CD4-positive, alpha-beta T cell treated with Interleukin-21 for 1 hour (primary cell): ENCODE measurements around the gene IL17A.

Source experiments
- DNase-seq: peaks from one replicate; pipeline ENCODE4 v3.0.0-alpha.2; 2020

The IL17A gene

DNA sequence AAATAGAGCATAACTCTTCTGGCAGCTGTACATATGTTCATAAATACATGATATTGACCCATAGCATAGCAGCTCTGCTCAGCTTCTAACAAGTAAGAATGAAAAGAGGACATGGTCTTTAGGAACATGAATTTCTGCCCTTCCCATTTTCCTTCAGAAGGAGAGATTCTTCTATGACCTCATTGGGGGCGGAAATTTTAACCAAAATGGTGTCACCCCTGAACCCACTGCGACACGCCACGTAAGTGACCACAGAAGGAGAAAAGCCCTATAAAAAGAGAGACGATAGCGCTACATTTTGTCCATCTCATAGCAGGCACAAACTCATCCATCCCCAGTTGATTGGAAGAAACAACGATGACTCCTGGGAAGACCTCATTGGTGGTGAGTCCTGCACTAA lies at the start of gene IL17A:
TSS of gene IL17A (plus strand) at position 301 of the 400 bp plus-strand sequence. CDS start at position 358, 57 bp downstream.
- DNase-seq: no peak

DNA sequence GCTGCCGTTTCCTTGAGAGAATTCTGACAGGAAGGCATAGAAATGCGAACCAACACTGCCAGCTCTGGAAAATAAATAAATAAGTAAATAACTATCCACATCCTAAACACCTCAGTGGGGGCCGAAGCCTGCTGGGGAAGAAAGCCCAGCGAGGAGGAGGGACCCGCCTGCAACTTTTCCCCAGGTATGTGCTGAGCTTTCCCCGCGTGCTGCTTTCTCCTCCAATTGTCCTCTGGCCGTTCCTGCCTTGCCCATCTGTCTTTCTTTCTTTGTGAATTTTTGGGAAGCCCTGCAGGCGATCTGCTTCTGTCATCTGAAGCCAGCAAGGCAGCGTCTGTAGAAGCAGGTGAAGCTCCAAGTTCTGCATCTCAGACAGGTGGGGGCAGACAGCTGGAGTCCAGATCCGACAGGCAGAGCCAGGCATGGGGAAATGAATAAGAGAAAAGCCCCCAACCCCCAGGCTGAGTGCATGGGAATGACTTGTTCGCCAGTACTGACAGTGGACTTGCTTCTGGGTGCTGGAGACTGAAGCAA lies 49.2 kb upstream of the IL17A start:
- no peak for DNase-seq

DNA sequence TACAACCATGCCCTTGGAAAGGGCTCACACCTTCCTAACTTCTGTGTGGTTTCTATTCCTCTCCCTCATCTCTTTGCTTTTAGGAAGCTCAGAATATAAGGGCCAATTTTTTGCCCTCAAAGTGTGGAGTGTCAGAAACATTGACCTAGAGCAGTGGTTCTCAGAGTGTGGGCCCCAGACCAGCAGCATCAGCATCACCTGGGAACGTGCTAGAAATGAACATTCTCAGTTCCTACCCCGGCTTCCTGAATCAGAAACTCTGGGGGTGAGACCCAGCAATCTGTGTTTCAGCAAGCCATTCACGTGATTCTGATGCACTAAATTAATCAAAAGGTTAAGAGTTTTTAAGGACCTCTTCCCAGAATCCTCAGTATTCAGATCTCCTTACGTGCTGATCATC lies 47.9 kb upstream of the IL17A start:
- no peak for DNase-seq

DNA sequence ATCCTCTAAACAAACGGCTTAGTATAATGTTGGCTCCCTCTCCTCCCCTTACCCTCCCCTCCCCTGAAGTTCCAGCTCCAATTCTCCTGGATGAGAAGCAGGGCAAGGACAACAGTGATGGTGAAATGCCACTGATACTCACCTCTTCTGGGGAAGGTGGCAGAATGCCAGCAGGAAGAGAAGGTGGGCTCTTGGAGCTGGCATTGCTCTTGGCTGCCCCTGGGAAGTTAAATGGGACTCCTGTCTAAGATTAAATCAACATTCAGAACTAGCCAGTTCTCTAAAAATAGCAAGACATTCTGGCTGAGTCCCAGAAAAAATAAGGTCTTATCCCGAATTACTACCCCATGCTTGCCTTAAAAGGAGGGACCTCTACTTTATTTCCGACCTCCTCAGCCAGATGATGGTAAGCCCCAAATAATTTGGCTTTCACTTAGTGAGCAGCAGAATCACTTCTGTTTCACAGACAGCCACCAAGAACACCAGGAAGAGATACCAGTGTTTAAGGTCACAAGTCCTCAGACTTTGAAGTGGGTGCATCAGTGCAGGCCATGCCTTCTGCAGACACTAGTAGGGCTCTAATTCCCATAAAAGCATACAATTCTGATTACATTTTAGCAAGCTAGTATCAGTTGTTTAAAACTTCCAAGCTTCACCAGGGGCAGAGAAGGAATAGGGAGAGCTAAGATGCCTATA lies 46.0 kb upstream of the IL17A start:
- DNase-seq: no peak

DNA sequence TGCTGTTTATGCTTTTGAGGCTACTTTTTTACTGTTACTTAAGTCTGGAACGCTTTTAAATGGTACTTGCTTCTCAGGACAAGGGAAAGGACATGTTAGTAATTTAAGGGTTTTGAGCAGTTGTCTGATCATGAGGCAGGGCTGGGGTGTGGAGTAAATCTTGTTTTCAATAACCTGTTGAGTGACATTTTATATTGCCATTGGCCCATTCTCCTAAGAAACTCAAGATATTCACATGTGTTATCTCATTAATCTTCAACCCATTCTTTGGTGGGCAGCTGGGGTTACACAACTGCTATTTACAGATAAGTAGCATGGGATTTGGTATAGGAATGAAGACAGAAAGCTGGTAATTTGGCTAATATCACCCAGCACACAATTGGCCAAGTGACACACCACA lies 44.6 kb upstream of the IL17A start:
- DNase-seq: no peak

DNA sequence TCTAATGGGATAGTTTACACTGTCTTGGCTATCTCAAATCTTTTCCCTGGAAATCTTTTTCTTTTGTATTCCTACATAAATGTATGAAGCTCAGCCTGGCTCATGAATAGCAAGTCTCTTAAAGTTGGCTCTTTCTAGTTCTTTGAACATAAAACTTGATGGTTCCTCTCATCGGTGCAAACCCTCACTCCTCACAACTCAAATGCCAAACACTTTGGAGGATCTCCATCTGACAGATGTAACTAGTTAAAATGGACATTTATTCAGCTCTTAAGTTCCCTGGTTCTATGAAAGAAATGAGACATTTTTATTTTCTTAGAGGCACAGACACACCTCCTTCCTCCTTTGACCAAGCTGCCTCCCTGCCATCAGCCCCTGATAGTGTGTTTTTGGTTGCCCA lies 43.6 kb upstream of the IL17A start:
- DNase-seq: no peak

DNA sequence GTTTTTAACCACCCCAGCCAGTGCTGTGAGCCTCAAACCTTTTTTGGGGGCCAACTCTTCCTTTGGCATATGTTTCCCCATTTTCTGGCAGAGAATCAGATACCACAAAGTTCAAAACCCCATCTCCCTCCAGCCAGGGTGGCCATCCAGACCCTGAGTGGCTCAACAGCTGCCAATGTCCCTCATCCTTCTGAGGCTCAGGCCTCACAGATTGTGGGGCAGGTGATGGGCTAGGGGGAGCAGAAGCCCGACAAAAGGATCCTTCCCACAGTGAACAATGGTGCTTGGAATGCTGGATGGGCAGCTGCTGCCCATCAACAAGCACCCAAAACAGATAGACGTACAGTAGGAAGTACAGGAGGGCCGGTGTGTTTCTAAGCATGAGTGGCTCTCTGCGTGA lies 42.6 kb upstream of the IL17A start:
- DNase-seq: no peak

DNA sequence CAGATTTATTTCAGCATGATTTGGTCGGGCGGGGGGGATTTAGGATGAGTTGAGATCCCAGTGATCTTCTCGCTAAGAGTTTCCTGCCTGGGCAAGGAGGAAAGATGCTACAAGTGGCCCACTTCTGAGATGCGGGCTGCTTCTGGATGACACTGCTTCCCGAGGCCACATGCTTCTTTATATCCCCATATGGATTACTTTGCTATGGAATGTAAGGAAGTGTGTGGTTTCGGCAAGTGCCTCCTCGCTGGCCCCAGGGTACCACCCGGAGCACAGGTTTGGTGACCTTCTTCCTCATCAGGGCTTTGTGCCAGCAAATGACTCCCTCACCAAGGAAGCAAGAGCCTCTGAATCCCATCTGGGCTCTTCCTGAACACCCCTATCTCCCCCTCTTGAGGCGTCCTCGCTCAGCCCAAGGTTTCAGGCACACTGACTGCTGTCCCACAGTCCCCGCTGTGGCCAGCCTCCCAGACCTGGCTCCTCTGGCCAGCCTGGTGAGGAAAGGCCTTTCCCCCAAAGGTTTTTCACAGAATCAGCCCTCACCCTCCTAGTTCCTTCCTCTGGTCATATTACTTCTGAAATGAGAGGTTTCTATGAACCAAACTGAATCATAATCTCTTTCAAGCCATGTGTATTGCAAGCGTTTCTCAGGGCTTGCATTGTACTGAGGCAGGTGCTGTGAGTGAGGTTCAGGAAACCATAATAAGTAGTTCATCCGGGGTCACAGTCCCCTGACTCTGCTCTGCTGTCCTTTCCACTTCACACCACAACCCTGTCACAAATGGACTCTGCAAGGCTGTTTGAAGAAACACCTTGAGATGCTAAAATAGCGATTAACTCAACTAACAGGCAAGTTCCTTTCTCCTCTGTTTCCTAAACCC lies 41.7 kb upstream of the IL17A start:
- DNase-seq: no peak

DNA sequence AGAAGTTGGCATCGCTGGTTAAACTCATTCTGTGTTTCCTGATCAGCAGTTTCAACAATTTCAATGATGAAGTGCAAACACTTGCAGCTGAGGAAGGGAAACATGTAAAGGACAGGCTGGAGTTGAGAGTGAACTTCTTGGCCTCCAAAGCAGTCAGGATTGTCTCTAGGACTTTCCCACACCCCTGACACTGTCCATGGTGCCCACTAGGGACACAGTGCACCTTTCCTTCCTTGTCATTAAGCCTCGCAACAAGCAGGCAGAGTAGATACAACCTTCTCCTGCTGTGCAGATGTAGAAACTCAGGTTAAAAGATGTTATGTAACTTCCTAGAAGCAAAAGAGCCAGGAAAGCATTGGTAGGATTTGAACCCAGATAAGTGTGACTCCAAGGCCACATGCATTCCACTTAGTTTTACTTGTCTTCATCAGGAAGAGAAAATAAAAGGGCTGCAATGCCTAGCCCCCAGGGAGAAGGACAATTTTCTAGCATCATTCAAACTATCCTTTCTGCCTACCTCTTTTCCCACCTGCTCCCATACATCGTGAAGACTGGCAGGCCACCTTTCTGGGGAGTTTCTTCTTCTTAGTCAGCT lies 39.2 kb upstream of the IL17A start:
- DNase-seq: no peak

DNA sequence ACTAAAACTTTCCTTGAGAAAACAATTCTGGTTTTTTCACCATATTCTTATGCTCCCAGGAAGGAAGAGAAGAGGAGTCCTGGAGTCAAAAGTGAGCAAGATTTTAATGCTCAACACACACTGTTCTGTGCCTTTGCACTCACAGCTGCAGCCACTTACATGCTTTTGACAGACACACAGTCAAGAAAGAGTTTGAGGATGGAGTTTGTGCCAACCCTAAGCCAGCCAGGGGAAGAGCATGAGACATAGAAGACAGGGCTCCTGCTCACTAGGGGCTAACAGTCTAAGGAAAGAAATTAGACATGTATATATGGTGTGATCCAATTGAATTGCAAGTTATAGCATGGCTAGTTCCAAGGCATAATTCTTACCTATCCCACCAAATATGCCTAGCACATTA lies 37.1 kb upstream of the IL17A start:
- DNase-seq: no peak

DNA sequence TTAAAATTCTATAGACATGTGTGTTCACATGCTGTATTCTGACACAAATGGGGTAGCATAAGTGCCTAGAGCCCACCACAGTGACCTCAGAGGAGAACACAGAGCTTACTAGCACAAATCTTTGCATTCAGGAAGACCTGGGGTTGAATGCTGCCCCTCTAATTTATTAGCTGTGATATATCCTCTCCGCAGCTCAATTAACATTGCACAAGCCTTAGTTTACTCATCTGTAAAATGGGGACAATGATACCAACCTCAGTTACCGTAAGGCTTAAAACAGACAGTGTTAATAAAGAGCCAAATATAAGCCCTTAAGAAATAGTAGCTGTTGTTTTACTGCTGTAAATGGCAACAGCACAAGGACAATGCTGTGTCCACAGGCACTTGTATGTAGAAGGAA lies 36.2 kb upstream of the IL17A start:
- no peak for DNase-seq

DNA sequence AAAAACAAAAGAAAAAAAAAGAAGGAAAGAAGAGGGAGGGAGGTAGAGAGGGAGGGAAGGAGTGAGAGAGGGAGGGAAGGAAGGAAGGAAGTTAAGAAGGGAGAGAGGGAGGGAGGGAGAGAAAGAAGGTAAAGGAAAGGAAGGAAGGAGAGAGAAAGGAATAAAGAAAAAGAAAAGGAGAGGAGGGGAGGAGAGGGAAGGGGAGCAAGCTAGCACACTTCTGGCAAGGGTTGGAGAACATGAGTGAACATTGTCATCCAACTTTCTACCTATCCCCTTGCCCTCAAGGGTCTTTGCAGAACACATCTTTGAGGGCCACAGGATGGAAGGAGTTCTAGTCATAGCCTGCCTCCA lies 34.1 kb upstream of the IL17A start:
- no peak for DNase-seq

DNA sequence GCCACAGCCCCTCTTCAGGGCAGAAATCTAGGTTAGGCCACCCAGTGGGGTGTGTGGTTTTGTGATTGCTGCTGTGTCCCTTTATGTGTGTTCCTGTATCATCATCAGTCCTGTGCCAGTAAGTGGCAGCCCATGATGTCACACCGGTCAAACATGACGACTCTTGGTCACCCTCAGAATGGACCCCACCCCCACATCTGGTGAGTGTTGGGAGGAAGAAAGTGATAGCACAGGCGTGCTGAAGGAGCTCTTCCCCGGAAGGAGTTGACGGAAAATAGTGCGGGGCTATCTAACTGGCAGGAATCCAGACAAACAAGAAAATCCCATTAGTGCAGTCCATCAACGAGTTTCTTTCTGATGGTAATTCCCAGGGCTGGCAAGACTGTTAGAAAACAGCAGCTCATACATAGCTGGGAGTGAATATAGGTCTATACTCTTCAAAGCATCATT lies 33.4 kb upstream of the IL17A start:
- no peak for DNase-seq

DNA sequence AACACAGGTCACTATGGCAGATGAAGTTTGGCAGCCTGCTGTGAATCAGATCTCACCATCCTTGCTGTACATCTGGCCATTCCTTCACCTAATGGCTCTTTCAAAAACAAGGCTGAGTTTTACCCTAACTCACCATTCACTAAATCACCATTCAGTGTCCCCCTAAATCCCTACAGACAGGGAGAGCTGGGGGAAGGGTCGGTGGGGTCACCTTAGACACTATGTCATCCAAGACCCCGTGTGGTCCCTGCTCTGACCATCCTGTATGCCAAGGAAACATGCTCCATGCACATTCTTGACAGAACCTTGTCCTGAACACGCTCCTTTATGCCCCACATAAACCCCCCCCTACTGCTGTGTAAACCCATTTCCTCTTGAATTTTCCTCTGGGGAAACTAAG lies 31.8 kb upstream of the IL17A start:
- DNase-seq: no peak

DNA sequence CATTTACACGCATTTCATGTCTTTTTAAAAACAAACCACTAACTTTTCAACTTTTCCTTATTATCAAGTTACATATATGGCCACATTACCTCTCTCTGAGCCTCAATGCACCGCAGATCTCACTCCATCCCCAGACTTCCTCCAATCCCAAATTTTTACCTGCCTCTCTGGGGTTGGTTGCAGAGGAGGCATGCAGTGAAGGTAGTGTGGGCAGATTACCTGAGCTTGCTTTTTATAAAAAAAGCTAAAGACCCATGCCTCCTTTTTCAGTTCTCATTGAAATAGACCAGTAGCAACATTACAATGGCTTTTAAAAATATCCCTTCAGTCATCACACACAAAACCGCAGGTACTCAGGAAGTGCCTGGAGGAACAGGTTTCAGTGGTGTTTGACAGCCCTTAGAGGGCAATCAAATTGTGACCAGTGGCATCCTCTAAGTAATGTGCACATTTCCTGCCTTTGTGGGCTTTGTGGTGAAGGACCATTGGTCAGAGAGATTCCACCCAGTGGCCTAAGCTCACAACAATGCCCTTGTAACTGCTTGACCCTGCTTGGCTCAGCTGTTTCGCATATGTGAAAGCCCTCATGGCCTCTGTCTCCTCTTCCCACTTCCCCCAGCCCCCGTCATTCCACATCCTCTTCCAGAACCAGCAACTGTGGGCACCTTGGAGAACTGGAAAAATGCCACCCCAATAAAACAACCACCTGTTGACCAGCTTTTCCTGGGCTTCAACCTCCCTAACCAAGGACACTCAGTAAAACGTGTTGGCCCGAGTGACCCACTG lies 30.2 kb upstream of the IL17A start:
- no peak for DNase-seq

DNA sequence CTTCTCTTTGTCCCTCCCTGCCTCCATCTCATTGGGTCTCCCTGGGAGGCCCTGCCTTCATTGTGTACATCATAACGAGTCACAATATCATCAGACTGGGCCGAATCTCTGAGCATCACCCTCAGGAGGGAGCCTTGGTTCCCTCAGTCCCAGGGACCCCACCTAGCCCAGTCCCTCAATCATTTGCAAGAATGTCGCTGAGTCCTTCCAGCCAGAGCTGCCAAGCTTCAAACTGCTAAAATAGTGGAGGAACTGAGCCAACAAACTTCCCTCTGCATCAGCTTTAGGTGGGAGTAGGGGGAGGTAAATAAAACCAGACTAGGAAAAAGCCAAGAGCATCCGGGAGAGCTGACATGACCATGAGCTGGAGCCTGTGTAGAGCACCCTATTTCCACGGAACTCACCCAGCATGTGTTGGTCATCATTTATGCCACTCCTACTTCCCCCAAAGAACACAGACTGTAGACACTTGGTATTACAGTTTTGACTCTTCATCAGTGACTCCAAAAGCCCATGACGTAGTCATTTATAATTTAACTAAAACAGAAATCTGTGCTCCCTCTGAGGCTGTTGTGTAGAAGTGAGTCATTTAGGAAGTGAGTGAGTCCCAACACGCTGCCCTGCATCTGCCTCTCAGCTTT lies 28.8 kb upstream of the IL17A start:
- DNase-seq: no peak

DNA sequence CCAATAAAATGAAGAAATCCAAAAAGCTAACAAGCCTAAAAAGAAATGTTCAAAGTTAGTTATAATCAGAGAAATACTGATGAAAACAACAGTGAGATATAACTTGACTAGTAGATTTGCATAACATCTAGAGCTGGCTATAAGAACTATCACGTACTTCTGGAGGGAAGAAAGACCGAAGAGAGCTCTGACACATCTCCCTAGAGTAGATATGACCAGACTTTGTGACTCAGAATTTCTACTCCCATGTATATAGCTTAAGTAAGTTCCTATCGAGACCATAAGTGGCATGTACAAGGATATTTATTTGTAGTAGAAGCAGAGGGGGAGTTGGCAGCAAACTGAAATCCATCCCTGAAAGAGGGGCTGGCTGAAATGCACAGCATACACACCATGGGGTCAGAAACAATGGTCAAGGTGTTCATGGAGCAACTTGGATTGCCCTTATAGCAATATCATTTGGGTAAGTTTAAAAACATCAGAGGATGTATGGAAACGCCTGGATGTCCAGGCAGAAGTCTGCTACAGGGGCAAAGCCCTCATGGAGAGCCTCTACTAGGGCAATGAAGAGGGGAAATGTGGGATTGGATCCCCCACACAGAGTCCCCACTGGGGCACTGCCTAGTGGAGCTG lies 25.6 kb upstream of the IL17A start:
- no peak for DNase-seq

DNA sequence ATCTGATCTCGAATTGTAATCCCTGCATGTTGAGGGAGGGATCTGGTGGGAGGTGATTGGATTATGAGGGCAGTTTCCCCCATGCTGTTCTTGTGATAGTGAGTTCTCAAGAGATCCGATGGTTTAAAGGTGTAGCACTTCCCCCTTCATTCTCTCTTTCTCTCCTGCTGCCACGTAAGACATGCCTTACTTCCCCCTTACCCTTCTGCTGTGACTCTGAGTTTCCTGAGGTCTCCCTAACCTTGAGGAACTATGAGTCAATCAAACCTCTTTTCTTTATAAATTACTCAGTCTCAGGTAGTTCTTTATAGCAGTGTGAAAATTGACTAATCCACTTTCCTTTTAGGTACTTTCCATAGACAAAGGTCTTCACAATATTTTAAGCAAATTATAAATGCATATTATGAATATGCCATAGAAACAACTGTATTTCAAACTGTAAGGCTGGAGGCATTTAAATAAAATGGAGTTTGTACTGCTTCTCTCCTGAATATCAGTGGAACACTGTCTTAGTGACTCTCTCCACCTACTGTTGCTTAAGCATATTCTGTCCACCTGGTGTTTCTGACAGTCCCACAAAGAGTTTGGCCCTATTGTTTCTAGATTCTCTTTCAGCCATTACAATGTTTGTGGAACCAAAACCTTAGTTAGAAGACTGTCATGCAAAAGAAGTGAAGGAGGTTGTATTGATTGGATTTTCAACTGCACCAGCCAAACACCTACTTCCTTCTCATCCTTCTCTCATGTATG lies 24.3 kb upstream of the IL17A start:
- DNase-seq: no peak

DNA sequence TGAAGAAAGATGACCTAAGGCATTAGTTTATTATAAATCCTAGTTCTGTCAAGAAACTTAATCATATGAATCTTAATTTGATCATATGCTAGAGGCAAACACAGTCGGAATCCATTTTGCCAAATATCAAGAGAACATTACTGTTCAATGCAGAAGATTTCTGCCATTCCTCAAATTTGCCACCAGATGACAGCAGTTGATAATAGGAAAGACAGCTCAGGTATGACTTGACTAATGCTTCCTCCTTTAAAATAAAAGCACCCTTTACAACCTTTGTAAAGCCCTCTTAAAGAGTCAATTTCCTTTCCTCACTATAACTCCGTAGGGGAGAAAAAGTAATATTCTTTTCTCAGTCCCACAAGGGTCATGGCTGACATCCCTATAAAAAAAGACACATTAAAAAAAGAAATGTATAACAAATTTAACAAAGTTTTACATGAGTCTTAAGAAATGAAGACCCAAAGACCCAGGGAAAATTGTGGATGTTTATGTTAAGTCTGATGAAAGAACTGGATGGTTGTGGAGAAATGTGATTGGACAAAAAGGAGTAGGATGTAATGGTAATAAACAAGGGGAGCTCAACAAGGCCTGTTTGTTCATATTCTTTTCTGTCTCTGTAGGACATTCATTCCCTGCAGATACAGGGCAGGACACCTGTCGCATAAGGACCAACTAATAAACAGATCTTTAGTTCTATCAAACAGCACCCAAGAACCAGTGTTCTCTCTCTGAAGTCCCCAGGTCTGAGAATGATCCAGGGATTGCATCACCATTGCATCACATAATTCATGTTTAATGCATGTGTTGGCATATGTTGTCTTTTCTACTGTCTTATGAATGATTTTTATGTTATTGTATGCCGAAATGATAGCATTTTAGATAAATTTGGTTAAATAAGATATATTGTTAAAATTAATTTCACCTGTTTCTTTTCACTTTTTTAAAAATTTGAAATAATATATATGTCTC lies 23.0 kb upstream of the IL17A start:
- peak; percentile 51 for DNase-seq
